SU-DHL-6 (cell line): ENCODE results near the gene FETUB.

Experiments used
- CTCF ChIP-seq: fragments of 200-600 bp; sonication (generic); IDR thresholded peaks from one replicate; pipeline ENCODE4 v1.5.1; 2017; ENCODE audit warnings: antibody characterized with exemption, mild to moderate bottlenecking, low read length, moderate library complexity; ENCODE audit not compliant: insufficient read depth, poor library complexity, severe bottlenecking
- EZH2phosphoT487 ChIP-seq: fragments of 200-600 bp; sonication (generic), shearing (Covaris generic); conservative IDR thresholded peaks from 2 replicates; pipeline ENCODE4 v1.6.1; 2018; ENCODE audit warnings: mild to moderate bottlenecking, antibody characterized with exemption, low read length, moderate library complexity, mixed read lengths

- no peak for TF ChIP-seq CTCF
- TF ChIP-seq EZH2phosphoT487 = no peak
Measured at GRCh38 chr3:186678604-186679003, 38.4 kb downstream of the FETUB start.
